Germinal center (tissue), 1 donor: ENCODE data around the gene CDC14A.
"Not testable (repeated sequence)": the region's sequence is repeated elsewhere in the genome, so short reads cannot be mapped to it uniquely, and the experiment has no call there.

Source experiments
- DNase-seq: peaks from one replicate; pipeline ENCODE4 v3.0.0; 2012; ENCODE audit warnings: mixed read lengths, low spot score

Gene CDC14A

DNA sequence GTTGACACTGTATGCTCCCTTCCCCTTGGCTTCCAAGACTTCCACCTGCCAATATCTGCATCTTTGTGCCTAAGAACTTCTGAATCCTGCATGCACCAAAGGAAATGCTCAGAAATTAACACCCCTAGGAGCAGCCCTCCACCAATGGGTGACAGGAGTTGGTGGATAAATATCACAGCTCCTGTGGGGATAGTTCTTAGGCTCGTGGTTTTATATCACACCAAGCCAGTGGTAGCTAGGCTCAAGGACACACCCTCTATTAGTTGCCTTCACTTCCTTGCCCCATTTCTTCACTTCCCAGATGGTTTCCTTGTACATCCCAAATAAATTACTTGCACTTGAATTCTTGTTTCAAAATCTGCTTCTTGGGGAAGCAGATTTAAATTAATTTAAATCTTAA lies 16.9 kb upstream of the CDC14A start:
- no peak for DNase-seq

DNA sequence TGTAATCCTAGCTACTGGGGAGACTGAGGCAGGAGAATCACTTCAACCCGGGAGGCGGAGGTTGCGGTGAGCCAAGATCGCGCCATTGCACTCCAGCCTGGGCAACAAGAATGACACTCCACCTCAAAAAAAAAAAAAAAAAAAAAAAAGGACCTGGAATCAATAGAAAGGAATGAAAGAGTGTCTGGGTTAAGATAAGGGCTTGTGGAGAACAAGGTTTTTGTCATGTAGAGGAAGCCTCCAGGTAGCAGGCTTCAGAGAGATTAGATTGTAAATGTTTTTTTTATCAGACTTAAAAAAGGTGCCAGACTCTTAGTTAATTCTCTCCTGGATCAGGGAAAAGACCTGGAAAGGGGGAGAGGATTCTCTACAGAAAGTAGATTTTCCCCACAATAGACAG lies 14.4 kb upstream of the CDC14A start:
- not testable (repeated sequence) for DNase-seq

DNA sequence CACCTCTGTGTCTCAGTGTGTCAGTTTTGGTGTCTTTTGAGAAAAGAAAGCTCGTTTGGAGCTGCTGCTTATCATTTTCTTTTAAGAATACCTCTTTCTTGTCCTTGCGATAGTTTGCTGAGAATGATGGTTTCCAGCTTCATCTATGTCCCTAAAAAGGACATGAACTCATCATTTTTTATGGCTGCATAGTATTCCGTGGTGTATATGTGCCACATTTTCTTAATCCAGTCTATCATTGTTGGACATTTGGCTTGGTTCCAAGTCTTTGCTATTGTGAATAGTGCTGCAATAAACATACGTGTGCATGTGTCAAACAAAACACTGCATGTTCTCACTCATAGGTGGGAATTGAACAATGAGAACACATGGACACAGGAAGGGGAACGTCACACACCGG lies 12.6 kb upstream of the CDC14A start:
- DNase-seq = not testable (repeated sequence)

DNA sequence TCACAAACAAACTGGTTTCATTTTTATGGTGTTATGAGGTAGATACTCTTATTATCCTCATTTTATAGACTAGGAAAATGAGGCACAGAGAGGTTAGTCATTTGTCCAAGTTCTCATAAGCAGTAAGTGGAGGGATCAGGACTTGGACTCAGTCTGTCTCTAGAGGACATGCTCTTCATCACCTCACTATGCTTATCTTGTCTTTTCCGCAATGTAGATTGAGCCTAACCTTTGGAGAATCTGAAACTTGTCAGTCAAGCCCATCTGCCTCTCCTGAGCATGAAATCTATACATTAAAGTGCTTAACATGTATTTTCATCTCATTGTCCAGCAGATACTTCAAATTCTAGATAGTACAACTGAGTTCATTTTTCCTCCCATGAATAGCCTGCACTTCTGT lies 11.8 kb upstream of the CDC14A start:
- no peak for DNase-seq

DNA sequence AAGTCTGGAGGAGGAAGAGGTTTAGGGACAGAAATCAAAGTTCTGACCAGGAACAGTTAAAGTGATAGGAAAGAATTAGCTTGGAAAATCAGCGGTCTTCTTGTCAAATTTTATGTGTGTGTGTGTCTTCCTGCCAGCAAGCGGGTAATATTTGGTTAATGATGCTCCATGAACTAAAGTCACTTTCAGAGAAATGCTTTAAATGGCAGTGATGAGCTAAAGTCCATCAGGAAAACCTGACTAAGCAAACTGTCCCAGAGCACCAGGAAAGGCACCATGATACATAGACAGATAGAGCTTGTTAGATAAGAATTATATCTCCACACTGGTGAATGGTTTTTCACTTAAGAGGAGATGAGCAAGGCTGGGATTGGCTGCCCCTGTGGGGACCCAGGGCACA lies 10.0 kb upstream of the CDC14A start:
- DNase-seq = no peak

DNA sequence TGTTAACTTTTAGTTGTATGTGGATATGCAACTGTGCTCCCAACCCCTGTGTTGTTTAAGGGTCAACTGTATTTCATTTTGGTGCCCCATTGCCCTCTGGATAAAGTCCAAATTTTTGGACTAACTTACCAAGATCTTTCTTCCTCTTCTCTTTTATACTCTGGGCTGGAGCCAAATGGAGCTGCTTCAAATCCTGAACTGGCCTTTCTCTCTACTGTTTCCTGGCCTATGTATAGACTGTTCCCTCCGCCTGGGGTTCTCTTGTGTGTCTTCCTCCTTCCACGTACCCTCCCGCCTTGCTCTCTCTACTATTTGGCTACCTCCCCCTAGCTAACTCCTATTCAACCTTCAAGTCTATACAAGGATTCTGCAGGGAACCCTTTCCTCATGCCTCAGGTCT lies 8.4 kb upstream of the CDC14A start:
- DNase-seq = no peak

DNA sequence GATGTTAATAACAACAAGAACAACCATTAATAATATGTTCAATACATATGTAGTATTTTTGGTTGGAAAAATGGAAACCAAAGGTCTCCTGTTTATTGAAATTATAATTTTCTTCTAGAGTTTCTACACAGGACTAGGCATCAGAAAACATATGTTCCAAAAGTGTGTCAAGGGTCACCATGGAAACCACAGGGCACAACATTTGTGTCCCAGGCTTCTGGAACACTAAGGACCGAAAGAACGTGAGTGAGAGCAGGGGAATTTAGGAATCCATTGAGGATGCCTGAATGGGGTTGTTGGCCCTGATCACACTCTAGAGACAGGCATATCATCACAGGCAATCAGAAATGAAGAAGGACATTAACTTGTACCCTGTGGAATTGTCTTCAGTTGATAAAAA lies 7.5 kb upstream of the CDC14A start:
- DNase-seq = no peak

DNA sequence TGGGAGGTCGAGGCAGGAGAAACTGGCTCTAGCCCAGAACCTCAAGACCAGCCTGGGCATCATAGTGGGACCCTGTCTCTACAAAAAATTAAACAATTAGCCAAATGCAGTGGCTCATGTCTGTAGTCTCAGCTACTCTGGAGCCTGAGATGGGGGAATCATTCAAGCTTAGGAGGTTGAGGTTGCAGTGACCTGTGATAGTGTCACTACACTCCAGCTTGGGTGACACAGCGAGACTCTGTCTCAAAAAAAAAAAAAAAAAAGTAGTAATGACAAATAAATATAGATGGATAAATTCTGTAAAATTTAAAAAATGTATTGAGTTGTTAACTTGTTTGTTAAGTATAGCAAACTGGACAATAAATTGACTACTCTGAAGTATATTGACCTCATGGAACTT lies 5.9 kb upstream of the CDC14A start:
- DNase-seq = no peak

DNA sequence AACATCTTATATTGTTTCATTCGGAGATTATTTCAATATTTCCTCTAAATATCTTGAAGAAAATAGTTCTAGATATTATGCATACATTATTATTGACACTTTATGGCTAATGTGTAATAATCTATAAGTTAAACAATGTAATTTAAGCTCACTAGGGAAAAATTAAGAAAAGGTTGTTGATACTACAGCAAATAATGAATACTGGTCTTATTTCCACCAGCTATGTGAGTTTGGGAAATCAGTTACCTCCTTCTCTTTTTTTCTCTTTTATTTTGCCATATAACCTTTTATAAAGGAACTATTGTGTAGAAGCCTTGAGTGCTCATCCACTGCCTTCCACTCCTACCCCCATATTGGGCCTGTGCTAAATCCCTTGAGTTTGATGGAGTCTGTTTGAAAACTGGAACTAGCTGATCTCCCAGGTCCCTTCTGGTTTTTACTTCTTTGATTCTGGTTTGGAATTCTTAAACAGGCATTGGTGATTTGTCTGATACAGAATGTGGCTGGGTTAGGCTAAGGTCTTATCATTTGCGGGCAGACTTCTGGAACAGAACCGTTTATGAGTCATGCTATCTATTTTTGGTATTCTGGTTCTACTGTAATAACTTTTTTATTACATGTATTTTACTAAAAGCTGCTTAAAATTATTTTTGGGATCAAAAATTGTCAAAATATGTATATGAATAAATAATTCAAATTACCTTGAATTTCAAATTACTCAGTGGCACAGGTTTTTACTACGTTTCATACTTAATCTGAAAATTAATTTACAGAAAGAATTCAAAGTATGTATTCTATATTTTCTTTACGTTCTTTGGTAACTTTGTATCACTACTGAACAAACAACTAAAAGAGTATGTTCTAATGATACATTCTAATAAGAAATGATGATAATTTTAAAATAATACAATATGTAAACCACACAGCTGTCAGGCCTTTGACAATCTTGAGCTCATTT lies 5.0 kb upstream of the CDC14A start:
- no peak for DNase-seq

DNA sequence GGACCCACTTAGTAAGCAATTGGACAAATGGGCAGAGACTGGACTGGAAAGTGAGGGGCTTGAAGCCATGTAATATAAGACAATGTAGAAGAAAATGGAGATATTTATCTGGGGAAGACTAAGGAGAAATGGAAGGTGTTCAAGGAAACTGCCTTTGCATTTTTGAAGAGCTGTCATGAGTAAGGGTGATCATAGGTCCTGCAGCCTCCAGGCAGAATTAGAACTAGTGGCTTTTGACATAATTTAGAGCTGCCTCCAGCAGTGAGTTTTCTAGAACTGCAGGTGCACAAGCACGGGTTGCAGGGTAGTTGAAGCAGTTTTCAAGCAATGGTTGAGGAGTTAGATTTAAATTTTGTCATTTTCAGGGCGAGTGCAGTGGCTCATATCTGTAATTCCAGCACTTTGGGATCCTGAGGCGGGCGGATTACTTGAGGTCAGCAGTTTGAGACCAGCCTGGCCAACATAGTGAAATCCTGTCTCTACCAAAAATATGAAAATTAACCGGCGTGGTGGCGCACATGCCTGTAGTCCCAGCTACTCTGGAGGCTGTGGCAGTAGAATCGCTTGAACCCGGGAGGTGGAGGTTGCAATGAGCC lies 3.7 kb upstream of the CDC14A start:
- no peak for DNase-seq

DNA sequence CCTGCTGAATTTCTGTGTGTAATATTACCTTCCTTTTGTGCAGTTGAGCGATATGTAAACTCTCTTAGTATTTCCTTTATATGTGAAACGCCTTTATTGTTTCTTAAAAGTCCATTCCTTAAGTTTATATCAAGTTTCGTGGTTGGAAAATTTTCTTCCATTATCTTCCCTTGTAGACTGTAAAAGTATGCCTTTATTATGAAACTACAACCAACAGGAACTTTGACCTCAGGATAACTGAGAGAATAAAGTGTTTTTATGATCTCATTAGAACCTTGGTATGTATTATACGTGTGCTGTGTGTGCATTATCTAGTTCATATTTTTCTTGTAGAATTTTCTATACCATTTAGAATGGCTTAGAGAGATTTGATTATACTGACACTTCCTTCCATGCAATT lies 3.1 kb upstream of the CDC14A start:
- DNase-seq = no peak

DNA sequence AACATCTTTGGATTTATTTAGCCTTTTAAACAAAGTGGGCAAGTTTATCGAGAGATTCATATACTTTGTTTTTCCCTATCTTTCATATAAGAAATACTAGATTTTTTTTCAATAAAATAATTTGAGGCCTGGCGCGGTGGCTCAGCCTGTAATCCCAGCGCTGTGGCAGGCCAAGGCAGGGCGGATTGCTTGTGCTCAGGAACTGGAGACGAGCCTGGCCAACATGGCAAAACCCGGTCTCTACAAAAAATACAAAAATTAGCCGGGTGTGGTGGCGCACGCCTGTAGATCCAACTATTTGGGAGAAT lies 1.6 kb upstream of the CDC14A start:
- no peak for DNase-seq

DNA sequence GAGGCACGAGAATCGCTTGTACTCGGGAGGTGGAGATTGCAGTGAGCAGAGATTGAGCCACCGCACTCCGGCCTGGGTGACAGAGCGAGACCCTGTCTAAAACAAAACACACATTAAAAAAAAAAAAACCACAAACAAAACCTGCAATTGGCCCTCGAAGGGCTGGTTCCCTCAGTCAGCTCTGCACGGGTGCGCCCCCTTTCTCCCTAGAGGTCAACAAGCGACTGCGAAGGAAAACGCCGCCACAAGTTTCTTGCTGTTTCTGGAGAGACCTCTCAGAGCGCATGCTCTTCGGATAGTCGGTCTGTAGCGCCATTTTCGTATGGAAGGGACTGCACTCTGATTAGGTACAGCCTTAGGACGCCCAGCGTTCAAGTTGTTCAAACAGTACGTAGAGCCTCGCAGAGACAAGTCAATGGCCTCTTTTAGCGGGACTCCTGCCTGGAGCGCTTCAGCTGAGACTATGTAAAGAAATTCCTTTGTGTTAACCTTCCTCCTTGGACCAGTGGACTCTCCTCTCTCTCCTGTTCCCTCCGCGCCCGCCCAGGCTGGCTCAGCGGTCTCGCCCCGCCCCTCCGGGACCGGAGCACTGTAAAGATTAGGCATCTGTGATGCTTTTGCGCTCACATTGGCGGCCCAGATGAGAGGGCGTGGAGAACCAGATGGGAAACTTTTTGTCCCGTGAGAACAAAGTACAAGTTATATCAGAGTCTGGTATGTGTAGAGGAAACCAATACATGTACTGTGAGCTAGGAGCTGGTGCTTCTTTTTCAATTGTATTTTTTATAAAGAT lies 1.0 kb upstream of the CDC14A start:
- DNase-seq = peak; percentile 87

DNA sequence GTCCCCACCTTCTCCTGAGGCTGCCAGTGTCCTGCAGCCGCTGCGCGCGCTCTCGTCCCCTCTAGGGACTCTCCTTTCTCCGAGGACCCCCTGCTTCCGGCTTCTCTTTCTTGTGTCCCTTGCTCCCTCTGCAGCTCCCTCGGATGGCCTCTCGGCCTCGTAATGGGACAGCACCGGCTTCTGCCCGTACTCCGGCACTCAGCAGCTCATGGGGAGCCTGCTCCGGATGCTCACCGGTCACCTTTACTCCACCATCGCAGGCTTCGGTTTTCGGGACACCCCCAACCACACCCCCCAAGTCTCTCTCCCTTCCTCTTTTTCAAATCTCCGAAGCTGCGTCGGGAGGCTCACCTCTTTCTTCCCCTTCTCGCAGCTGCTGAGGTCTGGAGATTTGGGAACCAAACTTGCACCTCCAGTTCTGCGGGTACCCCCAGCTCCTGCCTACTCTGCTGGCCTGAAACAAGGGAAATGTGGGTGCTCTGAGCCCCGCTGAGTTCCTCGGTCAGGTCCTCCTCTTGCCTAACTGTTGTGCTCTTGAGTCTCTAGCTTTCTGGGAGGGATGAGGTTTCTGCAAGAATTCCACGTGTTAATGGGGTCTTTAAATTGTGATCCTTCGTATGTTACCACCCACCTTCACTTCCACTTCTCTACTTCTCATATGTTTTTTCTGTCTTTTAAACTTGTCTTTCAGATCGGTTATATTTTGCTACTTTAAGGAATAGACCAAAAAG lies 930 bp downstream of the CDC14A start:
- DNase-seq = peak; percentile 45

DNA sequence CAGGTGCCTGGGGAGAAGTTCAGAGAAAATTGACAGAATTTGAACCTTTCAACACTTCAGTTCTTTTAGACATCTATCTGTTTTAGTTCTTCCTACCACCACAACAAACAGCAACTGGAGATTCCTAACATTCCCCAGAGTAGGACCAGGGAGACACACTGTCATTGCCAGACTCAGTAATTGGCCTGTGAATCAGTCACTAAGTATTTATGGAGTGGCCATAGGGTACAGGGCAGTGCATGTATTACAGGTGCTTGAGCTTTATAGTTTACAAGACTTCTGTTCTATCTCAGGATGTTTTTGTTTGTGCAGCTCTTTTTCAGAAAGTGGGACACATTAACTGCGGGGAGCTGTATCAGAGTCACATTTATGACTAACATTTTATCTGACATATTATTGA lies 1.7 kb downstream of the CDC14A start:
- no peak for DNase-seq

DNA sequence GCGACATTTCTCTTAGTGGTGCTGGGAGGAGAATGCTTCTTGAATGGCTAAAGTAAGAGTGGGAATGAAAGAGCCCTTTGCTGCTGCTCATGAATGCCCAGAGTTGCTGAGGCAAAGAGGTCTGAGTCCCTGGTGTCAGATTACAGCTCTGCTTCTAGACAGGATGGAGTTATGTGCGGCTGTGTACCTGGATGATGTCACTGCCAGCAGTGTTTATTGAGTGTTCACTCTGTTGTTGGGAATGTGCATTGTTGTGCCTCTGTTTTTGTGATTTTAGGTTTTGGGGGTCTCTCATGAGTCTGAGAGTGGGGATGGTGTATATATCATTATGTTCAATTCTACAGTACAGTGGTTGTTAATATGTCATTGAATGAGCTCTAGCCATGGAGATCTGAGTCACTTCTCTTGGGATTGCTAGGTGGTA lies 2.7 kb downstream of the CDC14A start:
- DNase-seq = no peak

DNA sequence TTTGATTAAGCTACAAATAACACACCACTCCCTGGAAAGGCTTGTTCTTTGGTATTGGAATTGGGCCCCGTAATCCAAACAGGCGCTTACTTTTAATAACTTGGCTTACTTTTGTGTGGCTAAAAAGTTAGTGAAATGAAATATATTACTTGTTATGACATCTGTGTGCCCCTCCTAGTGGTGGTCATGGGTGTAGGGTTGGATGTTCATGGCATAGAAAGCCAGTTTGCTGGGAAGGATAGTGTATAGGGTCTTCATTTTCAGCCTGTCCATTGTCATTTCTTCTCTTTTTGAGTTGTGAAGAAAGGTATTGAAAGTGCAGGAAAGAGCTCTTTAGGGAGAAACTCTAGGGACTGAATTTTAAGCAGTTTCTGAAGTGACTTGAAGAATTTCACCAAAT lies 5.9 kb downstream of the CDC14A start:
- no peak for DNase-seq

DNA sequence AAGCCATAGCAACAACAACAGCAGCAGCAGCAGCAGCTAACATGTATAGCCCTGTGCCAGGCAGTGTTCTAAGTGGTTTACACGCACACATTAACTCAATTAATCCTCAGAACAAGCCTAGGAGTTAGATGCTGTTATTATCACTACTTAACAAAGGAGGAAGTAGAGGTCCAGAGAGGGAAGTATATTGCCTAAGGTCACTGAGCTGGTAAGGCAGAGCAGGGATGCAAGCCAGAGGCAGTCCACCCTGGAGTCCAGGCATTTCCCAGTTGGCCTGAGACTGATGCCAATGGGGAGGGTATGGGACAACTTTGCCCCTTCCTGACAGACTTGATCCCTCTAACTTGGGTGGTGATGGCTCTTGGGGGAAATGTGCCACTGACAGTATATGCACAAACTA lies 6.8 kb downstream of the CDC14A start:
- DNase-seq = no peak

DNA sequence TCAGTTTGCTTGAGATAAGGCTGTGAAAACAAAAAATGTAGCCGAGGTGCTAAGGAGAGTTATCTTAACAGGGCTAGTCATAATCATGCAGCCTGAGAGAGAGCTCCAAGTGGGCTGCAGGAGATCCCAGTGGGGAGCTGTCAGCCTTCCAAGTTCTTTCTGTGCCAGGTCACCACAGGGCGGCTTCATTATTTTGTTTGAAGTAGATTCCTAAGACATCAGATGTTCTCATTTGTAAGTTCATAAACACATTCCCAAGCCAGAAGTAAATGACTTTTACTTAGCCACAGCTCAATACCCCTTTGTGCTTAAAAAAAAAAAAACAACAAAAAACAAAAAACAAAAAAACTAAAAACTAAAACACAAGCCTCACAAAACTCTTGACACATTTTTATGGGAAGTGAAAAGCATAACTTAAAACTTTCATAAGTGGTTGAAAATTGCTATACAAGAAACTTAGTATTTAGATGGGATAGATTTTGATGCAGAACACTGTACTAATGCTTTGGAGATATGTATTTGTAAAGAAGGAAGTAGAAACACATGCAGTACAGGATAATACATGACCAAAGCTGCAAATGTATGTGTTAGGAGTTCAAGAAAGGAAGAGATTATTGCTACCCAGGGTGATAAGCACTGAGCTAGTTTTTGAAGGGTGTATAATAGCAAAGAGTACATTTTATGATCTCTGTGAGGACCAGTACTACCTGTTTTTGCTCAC lies 8.6 kb downstream of the CDC14A start:
- DNase-seq = no peak

DNA sequence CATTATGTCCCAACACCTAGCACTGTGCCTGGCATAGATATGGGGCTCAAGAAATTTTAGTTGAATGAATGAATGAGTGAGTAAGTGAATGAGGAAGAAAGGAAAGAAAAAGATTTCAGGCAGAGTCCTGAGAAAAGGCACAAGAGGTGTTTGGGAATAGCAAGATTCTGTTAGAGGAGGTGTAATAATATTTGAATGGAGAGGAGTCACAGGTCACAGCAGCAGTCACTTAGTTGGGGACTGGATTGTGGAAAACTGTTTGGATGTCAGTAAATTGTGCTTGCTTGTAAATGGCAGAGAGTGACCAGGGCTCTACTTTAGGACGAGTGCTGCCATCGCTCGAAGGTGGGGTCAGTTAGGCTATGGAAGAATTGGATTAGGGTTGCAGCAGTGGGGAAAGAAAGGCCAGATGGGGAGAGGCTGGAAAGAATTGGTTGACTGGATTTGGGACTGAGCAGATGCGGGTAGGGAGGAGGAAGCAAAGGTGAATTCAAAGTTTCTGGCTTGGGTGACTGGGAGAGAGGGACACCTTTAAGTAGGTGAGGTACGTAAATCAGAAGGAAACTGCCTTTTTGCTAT lies 9.3 kb downstream of the CDC14A start:
- DNase-seq = no peak

DNA sequence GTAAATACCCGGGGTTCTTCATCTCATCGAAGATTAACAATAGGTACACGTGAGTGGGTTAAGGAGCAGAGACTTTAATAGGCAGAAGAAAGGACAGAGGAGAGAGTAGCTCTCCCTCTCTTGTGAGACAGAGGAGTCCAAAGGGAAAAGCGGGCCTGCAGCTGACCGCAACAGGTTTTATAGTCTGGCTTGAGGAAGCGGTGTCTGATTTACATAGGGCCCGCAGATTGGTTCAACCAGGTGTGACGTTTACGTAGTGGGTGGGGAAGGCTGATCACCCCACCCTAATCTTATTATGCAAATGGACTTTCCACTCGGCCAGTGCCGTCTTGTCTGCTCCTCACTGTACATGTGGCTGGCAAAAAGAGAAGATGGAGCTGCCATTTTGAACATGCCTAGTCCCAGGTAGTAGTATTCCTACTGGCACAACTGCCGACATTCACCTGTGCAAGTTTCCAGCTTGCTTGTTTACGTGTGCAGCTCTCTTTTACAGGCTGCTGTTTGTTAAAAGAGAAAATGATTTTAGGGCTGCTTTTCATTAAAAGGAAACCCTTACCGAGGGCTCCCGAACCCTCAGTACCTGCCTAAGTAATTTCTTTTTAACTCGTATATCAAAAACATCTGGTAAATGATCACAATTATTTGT lies 10.6 kb downstream of the CDC14A start:
- no peak for DNase-seq
